HepG2 (cell line): ENCODE data around the gene MT1F. TPM values are rescaled to one million over a fixed set of nuclear protein-coding genes. Genes with fewer than 3 reads are reported as not detected.

Experiments used
- RFXAP ChIP-seq: sonication (generic); formaldehyde crosslinking; IDR thresholded peaks from 2 replicates; pipeline ENCODE4 v1.4.0; 2020; ENCODE audit warnings: missing genetic modification reagents, borderline replicate concordance
- ZC3H13 ChIP-seq: sonication (generic); formaldehyde crosslinking; IDR thresholded peaks from 2 replicates; pipeline ENCODE4 v1.8.1; 2023; ENCODE audit warnings: mild to moderate bottlenecking, missing genetic modification reagents, moderate library complexity
- ZFX ChIP-seq: sonication (generic); formaldehyde crosslinking; IDR thresholded peaks from 2 replicates; pipeline ENCODE4 v1.4.0; 2020; ENCODE audit warnings: mild to moderate bottlenecking, low read depth, missing genetic modification reagents, moderate library complexity
- polyA plus RNA-seq, 8 experiments: library from polyadenylated mRNA; depleted of rRNA in 3 of 8; stranded (reverse) in 7 of 8; unstranded in 1 of 8; fragments of >200 nt; fragmentation: Illumina TruSeq in 4 of 8; extraction: Trizol in 4 of 8; gene quantifications; 2 replicates each; pipeline versions ENCODE4 v1.2.1 to v1.2.3, GENCODE V29; 2011 to 2016; ENCODE audit warnings: low read depth in 4 of 8, missing spikeins in 1 of 8, mixed read lengths in 1 of 8; ENCODE audit not compliant: insufficient read depth in 1 of 8
- total RNA-seq, 5 experiments: library from RNA; depleted of rRNA; stranded (reverse); fragments of >200 nt; fragmentation: Illumina TruSeq; extraction: Trizol; gene quantifications; 2 replicates each; pipeline ENCODE4 v1.2.3, GENCODE V29; 2016; ENCODE audit warnings: low read depth in 1 of 5
- TF ChIP-seq, protein P1 (sequence below): sonication (generic); formaldehyde crosslinking; IDR thresholded peaks from one replicate; pipeline ENCODE4 v1.5.1; 2020; ENCODE audit warnings: mild to moderate bottlenecking, missing genetic modification reagents; ENCODE audit errors: not compliant biosample characterization
- TF ChIP-seq, protein P2 (sequence below): sonication (generic); formaldehyde crosslinking; IDR thresholded peaks from 2 replicates; pipeline ENCODE4 v1.4.0; 2020; ENCODE audit warnings: missing genetic modification reagents
- TF ChIP-seq, protein P3 (sequence below): IDR thresholded peaks from 2 replicates; pipeline ENCODE4 v1.6.1; 2016; ENCODE audit warnings: missing biosample characterization, missing genetic modification reagents, low read depth
- TF ChIP-seq, protein P4 (sequence below): sonication (generic); formaldehyde crosslinking; IDR thresholded peaks from 2 replicates; pipeline ENCODE4 v1.4.0; 2020; ENCODE audit warnings: missing genetic modification reagents
- TF ChIP-seq, protein P5 (sequence below): sonication (generic); formaldehyde crosslinking; IDR thresholded peaks from 2 replicates; pipeline ENCODE4 v1.4.0; 2020; ENCODE audit warnings: missing genetic modification reagents
- TF ChIP-seq, protein P6 (sequence below): sonication (generic); formaldehyde crosslinking; conservative IDR thresholded peaks from 2 replicates; pipeline ENCODE4 v1.8.0; 2022; ENCODE audit warnings: mild to moderate bottlenecking, moderate library complexity, missing genetic modification reagents

Gene MT1F
- total and polyA plus RNA-seq, 2 of the 13 experiments (the other 11 are each of a cell fraction or from before 2014, with no cell fraction given), result 1.9 to 169 TPM

DNA sequence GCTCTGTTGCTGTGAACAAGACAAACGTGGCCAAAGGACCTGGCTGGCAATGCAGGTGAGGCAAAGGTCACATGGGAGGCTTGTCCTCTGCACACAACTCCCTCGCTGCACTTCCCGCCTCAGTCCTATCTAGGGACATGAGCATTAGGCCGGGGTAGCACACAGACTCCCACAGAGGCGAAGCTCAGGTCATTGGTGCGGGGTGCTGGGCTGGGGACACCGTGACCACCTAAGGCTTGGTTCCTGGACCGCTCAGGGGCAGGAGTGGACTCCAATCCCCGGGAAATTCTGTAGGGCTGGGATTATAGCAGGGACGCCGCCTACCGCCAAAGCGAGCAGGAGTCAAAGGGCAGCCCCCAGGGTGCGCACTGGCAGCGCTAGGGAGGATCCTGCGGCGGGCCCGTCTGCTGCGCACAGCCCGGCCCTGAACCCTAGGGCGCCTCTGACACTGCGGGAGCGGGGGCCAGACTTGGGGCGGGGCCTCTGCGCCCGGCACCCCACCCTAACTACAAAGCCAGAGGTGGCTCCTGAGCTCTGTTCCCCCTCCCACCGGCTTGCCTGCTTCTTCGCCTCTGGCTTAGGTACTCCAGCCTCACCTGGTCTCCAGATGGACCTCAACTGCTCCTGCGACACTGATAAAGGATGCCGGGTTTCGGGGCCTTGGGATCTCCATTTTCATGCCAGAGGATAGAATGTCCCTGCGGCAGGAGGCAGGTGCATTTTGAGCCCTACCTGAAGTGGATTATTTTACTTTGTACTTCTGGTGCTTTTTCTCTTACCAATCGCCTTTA is 9.9 kb upstream of the MT1F start (continued):
- TF ChIP-seq, protein P1, sequence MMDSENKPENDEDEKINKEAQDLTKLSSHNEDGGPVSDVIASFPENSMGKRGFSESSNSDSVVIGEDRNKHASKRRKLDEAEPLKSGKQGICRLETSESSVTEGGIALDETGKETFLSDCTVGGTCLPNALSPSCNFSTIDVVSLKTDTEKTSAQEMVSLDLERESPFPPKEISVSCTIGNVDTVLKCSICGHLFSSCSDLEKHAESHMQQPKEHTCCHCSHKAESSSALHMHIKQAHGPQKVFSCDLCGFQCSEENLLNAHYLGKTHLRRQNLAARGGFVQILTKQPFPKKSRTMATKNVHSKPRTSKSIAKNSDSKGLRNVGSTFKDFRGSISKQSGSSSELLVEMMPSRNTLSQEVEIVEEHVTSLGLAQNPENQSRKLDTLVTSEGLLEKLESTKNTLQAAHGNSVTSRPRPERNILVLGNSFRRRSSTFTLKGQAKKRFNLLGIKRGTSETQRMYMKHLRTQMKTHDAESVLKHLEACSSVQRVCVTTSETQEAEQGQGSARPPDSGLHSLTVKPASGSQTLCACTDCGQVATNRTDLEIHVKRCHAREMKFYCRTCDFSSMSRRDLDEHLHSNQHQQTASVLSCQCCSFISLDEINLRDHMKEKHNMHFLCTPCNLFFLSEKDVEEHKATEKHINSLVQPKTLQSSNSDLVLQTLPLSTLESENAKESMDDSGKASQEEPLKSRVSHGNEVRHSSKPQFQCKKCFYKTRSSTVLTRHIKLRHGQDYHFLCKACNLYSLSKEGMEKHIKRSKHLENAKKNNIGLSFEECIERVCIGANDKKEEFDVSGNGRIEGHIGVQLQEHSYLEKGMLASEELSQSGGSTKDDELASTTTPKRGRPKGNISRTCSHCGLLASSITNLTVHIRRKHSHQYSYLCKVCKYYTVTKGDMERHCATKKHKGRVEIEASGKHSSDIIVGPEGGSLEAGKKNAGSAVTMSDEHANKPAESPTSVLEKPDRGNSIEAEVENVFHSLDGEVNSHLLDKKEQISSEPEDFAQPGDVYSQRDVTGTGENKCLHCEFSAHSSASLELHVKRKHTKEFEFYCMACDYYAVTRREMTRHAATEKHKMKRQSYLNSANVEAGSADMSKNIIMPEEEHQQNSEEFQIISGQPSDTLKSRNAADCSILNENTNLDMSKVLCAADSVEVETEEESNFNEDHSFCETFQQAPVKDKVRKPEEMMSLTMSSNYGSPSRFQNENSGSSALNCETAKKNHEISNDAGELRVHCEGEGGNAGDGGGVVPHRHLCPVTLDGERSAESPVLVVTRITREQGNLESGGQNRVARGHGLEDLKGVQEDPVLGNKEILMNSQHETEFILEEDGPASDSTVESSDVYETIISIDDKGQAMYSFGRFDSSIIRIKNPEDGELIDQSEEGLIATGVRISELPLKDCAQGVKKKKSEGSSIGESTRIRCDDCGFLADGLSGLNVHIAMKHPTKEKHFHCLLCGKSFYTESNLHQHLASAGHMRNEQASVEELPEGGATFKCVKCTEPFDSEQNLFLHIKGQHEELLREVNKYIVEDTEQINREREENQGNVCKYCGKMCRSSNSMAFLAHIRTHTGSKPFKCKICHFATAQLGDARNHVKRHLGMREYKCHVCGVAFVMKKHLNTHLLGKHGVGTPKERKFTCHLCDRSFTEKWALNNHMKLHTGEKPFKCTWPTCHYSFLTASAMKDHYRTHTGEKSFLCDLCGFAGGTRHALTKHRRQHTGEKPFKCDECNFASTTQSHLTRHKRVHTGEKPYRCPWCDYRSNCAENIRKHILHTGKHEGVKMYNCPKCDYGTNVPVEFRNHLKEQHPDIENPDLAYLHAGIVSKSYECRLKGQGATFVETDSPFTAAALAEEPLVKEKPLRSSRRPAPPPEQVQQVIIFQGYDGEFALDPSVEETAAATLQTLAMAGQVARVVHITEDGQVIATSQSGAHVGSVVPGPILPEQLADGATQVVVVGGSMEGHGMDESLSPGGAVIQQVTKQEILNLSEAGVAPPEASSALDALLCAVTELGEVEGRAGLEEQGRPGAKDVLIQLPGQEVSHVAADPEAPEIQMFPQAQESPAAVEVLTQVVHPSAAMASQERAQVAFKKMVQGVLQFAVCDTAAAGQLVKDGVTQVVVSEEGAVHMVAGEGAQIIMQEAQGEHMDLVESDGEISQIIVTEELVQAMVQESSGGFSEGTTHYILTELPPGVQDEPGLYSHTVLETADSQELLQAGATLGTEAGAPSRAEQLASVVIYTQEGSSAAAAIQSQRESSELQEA, result peak; percentile 55
- TF ChIP-seq, protein P2, sequence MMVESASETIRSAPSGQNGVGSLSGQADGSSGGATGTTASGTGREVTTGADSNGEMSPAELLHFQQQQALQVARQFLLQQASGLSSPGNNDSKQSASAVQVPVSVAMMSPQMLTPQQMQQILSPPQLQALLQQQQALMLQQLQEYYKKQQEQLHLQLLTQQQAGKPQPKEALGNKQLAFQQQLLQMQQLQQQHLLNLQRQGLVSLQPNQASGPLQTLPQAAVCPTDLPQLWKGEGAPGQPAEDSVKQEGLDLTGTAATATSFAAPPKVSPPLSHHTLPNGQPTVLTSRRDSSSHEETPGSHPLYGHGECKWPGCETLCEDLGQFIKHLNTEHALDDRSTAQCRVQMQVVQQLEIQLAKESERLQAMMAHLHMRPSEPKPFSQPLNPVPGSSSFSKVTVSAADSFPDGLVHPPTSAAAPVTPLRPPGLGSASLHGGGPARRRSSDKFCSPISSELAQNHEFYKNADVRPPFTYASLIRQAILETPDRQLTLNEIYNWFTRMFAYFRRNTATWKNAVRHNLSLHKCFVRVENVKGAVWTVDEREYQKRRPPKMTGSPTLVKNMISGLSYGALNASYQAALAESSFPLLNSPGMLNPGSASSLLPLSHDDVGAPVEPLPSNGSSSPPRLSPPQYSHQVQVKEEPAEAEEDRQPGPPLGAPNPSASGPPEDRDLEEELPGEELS (CRISPR knock-in tag), result no peak; the same call in 1 of the 2 replicates
- TF ChIP-seq, protein P3, sequence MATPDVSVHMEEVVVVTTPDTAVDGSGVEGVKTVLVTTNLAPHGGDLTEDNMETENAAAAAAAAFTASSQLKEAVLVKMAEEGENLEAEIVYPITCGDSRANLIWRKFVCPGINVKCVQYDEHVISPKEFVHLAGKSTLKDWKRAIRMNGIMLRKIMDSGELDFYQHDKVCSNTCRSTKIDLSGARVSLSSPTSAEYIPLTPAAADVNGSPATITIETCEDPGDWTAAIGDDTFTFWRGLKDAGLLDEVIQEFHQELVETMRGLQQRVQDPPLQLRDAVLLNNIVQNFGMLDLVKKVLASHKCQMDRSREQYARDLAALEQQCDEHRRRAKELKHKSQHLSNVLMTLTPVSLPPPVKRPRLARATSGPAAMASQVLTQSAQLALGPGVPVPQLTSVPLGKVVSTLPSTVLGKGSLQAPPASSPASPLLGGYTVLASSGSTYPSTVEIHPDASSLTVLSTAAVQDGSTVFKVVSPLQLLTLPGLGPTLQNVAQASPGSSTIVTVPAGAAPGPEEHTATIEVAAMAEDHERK, result no peak
- TF ChIP-seq, protein P4, sequence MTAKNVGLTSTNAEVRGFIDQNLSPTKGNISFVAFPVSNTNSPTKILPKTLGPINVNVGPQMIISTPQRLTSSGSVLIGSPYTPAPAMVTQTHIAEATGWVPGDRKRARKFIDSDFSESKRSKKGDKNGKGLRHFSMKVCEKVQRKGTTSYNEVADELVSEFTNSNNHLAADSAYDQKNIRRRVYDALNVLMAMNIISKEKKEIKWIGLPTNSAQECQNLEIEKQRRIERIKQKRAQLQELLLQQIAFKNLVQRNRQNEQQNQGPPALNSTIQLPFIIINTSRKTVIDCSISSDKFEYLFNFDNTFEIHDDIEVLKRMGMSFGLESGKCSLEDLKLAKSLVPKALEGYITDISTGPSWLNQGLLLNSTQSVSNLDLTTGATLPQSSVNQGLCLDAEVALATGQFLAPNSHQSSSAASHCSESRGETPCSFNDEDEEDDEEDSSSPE (CRISPR knock-in tag), result peak; percentile 54
- TF ChIP-seq RFXAP (CRISPR knock-in tag) (no peak), ZFX (CRISPR knock-in tag) (peak; percentile 58; the same call in 1 of the 2 replicates), ZC3H13 (CRISPR knock-in tag) (no peak)
- TF ChIP-seq, protein P5, sequence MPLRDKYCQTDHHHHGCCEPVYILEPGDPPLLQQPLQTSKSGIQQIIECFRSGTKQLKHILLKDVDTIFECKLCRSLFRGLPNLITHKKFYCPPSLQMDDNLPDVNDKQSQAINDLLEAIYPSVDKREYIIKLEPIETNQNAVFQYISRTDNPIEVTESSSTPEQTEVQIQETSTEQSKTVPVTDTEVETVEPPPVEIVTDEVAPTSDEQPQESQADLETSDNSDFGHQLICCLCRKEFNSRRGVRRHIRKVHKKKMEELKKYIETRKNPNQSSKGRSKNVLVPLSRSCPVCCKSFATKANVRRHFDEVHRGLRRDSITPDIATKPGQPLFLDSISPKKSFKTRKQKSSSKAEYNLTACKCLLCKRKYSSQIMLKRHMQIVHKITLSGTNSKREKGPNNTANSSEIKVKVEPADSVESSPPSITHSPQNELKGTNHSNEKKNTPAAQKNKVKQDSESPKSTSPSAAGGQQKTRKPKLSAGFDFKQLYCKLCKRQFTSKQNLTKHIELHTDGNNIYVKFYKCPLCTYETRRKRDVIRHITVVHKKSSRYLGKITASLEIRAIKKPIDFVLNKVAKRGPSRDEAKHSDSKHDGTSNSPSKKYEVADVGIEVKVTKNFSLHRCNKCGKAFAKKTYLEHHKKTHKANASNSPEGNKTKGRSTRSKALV (CRISPR knock-in tag), result peak; percentile 86; the same call in 1 of the 2 replicates
- TF ChIP-seq, protein P6, sequence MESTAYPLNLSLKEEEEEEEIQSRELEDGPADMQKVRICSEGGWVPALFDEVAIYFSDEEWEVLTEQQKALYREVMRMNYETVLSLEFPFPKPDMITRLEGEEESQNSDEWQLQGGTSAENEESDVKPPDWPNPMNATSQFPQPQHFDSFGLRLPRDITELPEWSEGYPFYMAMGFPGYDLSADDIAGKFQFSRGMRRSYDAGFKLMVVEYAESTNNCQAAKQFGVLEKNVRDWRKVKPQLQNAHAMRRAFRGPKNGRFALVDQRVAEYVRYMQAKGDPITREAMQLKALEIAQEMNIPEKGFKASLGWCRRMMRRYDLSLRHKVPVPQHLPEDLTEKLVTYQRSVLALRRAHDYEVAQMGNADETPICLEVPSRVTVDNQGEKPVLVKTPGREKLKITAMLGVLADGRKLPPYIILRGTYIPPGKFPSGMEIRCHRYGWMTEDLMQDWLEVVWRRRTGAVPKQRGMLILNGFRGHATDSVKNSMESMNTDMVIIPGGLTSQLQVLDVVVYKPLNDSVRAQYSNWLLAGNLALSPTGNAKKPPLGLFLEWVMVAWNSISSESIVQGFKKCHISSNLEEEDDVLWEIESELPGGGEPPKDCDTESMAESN (CRISPR knock-in tag), result peak; percentile 62; the same call in 1 of the 2 replicates
